ENCODE results near the gene TOM1.

Gene TOM1

DNA sequence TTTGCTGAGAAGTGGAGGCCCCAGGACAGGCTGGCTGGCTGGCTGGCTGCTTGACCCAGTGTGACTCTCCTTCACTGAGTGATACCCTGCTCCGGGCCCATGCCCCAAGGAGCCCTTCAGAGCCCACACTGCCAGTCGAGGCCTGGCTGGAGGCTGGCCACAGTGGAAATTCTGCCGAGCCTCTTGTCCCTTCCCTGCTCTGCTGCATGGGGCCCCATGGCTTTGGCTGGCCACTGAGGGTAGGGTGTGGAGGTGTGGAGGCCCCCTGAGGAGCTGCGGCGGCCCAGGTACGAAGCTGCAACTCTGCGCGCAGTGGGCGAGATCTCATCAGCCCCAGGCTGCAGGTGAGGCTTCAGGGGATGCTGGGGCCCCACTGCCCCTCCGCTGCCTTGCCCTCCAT, 47.8 kb downstream of the TOM1 start:
- no peak for DNase-seq

DNA sequence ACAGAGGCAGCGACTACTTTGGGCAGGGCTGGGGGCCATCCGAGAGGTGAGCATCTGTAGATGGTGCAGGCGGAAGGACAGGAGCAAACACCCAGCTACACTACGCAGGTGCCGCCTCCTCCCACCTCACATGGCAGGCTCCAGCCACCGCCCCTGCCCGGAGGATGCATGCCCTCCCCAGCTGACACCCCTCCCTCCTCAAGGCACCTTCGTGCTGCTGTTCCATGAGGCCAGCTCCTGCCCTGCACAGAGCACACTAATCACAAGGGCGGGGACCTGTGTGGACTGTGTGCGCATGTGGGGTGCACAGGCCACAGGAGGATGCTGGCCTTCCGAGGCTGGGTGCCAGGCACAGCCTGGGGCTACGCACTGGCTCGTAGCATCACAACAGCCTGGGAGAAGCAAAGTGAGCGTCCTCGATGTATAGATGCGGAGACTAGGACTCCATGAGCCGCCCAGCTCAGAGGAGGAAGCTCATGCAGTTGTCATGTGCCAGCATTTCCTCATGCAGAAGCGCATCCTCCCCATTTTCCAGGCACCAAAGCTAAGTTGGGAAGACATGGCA, 48.4 kb downstream of the TOM1 start:
- no peak for DNase-seq

DNA sequence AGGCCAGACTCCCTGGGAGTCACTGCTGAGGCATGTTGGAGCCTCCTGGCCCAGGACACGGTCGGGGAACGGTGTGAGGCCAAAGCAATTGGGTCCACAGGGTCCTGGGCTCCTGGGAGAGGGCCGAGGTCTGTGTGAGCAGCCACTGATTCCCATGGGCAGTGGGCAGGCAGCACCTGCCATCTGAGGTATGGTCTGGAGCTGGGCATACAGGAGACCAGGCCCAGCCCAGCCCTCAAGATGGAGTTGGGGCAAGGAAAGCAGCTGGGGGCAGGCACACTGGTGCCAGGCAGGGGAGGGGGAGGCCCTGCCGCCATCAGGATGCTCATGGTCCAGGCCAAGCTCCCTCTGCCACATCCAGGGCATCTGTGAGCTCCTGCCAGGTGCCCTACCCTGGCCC, 49.0 kb downstream of the TOM1 start:
- DNase-seq: no peak

DNA sequence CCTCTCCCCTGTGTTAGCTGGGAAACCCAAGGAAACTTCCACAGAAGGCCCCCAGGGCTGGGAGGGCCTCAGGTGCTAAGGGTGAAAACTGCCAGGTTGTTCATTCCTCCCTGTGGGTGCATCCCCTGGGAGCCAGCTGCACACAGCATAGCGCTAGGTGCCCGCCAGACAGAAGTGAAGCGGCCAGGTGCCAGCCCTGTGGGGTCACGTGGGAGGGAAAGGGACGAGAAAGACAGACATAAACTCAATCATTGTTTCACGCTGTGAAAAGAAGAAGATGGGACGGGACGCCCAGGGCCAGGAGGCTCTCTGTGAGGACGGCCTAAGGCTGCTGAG, 49.6 kb downstream of the TOM1 start:
- no peak for DNase-seq

DNA sequence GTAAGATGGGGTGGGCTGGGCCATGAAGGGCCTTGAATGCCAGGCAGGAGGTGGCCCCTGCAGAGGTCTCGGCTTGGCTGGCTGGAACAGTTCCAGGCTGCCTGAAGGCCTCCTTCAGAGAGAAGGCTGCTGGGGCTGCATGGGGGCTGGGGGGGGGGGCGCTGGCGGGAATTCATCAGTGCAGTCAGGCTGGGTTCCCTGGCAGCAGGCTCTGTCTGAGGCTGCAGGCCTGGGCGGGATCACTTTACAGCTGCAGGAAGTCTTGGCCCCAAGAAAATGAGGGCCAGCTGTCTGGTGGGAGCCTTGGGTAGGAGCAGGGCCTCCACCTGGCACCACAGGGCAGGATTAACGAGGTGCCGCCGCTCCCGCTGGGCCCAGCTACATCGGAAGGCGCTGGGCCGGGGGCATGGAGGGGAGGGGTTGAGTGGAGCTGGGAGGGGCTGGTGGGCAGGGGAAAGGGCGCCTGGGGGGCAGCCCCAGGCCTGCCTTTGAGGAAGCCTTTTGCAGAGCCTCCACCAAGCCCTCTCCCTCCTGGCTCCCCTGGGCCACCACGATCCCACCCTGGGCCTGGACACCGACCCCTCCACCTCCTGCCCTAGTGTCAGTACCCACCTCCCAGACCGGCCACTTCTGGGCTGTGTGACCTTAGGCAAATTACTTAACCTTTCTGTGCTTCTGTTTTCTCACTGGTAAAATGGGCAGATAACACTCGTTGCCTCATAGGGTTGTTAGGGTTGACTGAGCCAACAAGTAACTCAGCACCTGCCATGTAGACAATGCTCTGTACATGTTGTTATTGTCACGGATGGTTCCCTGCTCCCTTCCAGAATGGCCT, 50.2 kb downstream of the TOM1 start:
- DNase-seq: no peak

DNA sequence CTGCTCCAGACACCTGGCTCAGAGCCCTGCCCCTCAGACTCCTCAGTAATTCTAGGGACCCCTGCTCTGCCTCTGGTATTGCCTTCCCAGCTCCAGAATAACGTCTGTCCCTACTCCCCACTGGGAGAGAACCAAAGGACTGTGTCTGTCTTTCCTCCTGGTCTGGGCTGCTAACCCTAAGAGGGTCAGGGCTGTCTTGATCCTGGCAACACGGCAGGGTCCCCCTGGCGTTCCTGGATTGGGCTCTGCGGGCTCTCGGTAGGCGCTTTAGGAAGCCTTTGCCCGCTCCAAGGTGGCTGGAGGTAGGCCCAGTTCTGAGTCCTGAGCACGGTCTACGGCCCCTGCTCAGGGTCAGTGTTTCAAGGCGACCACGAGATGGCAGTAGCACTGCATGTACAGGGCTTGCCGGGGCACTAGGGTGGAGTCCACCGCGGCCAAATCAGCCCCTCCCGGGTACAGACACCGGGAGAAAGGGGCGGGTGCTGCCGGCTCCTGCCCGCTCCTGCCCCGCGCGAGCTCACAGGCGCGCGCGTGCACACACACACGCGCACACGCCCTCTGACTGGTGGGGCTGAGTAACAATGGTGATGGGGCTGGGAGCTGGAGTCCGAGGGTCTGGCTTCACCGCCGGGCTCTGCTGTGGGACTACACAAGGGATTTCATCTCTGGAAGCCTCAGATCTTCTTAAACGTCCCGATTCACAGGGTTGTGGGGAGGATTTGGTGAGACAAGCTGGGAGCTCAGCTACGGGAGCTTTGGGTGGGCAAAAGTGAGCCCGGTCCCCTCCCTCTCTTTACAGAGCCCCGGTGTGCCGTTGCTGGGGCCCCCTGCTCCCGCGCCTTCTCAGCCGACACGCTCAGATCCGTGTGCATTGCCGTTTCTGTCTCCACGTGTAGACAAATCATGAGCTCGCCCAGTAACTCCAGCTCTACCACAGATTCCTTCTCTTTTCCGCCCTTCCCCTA, 51.1 kb downstream of the TOM1 start:
- peak; percentile 90 for DNase-seq

DNA sequence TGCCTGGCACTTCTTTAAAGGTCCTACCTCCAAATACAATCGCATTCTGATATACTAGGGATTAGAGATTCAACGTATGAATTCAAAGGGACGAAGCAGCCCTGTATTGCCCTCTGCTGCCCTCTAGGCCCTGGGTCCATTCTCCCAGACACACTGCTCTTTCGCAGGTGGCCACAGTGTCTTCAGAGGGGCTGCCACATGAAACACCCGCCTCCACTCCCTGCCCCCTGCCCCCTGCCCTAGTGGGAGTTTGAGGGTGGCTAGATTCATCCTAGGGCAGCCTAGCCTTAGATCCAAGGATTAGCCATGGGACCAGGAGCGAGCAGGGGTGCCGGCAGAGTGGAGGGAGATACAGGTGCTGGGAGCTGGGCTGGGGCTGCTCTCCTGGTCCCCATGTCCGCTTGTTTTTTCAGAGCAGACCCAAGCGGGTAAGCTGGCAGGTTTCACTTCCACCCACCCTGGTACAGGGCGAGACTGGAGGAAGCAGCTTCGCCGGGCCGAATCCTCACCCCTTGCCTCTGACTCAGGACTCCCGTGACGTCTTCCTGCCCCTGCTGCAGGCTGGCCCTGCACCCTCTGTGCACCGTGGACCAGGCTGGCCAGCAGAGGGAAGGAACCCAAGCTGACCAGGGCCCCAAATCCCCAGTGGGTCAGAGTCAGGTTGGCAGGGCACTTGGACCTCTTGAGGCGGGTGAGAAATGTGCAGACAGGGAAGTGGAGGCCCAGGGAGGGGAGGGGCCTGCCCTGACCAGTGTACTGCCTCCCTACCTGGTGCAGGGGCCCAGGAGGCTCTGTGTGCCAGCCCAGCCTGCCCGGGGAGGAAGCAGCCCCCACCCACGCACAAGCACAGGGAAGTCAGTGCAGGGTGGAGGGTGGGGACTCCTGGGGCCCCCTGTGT, 52.8 kb downstream of the TOM1 start:
- DNase-seq: no peak

DNA sequence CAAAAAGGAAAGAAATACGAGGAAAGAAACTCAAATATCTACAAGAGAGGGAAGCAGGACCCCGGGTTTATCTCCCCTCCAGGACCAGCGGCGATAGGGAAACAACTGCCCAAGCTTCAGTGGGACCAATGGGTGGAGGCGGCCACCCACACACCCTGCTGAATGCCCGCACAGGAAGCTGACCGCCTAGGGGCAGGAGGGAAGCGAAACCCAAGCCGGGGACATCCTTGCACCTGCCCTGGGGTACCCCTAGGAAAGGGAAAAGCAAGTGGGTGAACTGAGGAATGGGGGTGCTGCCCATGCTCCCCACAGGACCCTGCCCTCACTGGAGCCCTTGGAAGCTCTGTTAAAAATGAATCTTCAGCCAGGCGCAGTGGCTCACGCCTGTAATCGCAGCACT, 53.6 kb downstream of the TOM1 start:
- no peak for DNase-seq

DNA sequence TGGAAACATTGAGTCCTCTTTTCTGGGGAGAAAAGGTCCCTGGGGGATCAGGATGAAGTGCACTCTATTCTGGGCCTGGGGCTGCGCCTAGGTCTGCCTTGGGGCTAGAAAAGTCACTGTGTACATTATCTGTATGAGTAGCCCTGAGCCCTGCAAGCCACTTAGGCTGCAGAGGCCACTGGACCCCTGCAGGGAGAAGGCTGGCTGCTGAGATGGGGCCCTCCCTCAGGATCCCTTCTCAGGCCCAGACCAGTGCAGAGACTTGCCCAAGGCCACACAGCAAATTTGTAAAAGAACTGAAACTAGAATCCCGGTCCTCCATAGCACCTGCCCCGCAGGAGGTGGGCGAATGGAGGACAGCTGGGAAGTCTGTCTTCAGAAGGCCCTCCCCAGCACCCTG, 54.4 kb downstream of the TOM1 start:
- DNase-seq: no peak

DNA sequence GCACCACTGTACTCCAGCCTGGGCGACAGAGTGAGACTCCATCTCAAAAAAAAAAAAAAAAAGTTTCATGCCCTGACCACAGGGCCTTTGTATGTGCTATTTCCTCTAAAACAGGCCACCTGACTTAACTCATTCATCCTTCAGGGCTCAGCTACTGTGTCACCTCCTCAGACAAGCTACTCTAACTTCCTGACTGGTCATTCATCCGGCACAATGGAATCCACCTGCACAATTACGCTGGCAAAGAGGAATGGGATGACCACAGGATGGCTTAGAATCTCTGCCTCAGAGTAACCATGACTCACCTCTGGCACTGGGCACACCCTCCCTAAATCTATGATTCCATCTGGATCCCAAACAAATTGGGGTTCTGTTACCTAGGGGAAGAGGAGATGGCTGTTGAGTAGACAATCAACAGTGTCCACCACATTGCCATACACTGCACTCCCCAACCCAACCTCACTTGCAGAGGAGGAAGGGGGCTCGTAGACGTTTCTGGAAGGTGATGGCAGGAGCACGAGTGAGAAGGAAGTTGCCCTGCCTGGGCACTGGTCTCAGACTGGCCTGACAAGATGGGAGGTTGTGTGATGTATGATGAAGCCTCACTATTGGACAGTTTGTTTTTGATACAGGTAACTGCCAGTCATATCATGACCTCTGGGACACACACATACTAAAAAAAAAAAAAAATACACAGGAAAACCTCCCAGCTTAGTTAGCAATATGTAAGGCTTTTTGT, 58.4 kb downstream of the TOM1 start:
- peak; percentile 51 for DNase-seq

DNA sequence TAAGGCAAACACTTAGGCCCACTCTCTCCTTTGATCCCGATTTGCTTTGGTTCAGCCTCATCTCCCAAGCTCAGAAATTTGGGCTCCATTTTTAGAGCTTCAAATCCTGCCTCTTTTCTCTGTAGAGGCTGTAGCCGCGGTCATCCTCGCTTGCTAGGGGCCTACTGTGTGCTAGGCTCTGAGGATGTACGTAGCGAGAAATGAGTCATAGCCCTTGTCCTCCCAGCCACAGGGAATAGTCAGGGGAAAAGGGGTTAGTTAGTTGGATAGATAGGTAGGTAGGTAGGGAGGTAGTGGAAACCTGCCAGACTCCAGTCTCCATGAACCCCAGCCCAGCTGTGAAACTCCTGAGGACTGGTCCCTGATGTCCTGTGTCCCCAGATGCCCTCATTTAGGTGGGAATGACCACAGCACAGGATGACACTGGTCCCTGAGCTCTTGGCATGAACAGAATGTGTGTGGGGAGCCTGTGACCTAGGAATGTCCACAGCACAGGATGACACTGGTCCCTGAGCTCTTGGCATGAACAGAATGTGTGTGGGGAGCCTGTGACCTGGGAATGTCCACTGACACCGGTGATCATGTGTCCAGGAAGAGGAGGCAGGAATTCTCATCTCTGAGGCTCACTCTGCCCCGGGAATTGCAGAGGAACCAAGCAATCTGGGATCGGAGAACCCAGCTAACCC, 59.8 kb downstream of the TOM1 start:
- DNase-seq: peak; percentile 22

DNA sequence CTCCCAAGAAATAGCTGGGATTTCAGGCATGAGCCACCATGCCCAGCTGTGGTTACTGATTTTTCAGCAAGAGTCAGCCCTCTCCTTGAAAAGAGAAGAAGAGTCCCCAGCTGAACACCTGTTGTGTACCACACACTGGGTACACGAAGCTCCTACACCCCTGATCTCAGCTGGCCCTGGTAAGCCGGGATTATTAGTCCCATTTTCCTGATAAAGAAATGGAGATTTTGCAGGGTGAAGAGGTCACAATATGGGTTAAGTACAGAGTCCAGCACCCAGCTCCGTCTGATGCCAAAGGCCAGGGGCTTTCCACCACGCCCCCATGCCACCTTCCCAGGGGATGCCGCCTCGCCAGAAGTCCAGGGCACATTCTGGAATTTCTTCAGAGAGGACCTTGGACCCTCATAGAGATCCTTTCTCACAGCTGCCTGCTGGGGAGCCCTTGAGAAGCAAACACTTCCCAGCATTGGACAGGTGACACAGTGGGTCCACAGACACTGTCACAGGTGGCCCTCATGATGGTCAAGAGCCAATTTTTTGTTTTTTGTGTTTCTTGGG, 61.4 kb downstream of the TOM1 start:
- DNase-seq: no peak

DNA sequence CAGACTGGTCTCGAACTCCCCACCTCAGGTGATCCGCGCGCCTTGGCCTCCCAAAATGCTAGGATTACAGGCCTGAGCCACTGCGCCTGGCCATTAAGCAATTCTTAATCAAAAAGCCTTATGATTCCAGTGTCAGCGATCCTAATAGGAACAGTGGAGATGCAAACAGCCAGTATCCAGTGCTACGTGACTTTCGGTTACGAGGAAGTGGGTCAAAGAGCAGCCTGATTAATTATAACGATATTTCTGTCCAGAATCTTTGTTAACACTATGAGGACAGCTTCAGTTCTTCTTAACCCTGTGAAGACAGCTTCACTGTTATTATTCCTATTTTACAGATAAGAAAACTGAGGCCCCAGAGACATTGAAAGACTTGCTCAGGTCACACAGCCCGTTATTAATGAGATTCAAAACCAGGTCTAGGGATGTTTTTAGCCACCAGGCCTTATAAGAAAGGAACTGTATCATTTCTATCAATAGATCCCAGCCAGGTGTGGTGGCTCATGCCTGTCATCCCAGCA, 63.9 kb downstream of the TOM1 start:
- DNase-seq: no peak

DNA sequence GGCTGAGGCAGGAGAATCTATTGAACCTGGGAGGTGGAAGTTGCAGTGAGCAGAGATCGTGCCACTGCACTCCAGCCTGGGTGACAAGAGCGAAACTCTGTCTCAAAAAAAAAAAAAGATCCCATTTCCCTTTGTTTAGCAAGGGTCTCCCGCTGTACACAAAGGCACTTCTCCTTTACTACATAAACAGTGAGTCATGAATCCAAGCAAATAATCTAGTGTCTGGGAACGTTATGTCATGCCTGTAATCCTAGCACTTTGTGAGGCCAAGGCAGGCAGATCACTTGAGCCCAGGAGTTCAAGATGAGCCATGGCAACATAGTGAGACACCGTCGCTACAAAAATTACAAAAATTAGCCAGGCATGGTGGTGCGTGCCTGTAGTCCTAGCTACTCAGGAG, 64.5 kb downstream of the TOM1 start:
- DNase-seq: peak; percentile 83

DNA sequence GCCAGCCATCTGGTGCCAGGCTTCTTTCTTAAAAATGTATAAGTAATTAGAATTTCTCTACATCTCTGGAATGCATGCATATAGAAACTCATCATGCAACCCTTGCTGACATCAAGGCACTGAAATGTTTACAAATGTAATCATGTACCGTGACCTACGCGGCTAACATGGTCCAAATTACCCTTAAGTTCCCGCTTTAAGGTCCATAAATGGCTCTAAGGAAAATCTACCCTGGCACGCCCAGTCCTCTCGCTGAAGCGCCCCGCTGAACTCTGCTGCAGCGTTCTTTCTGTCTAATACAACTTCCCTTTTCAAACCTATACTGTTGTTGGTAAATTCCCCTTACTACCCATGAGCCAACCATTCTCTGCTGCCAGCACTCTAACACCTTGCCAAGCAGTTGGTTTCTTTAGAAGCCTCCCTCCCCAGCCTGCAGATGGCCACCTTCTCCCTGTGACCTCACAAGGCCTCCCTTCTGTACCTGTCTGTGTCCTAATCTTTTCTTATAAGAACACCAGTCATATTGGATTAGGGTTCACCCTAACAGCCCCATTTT, 67.7 kb downstream of the TOM1 start:
- no peak for DNase-seq

DNA sequence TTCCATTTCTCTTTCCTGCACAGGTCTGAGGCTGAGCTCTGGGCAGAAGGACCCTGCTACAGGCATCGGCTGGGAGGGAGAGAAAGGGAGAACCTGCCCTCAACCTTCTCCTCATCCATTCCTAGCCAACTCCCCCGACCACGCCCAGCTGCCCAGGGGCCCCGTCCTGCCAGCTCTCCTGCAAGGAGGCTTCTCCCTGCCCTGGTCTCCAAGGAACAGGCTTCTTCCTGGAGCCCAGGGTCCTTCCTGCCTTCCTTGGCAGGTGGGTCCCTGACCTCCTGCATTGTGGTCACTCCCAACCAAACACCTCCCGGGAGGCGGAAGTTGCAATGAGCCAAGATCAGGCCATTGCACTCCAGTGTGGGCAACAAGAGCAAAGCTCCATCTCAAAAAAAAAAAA, 68.7 kb downstream of the TOM1 start:
- no peak for DNase-seq

DNA sequence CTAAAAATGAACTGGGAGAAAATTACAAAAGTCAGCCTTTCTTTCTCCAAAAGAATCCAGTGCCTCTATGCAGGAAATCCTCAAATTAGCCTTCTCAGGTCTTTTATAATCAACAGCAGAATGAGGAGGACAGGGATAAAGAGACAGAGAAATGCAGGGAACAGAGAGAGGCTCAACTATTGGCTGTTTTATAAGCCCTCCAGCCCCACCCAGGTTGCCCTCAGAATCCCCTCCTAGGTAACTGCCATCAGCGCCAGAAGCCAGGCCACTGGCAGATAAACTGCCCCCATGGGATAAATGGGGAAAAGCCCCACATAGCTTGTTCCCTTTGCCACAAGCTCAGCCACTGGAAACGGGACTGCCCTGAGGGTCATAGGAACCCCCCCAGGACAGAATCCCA, 70.3 kb downstream of the TOM1 start:
- DNase-seq: no peak

DNA sequence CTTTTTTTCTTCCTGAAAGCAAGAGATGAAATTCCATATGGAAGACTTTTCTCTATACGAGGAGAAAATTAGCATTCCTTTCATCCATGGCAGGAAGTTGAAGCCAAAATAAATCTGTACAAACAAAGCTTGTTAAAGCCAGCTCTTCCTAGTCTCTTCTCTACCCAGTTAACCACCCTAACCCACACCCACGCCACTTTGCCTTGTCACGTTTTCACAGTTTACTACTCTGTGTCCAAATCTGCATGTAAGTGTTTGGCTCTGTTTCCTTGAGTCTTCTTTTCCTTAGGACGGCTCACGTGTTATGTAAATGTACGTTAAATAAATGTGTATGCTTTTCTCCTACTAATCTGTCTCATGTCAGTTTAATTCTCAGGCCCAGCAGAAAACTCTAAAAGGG, 74.1 kb downstream of the TOM1 start:
- no peak for DNase-seq

DNA sequence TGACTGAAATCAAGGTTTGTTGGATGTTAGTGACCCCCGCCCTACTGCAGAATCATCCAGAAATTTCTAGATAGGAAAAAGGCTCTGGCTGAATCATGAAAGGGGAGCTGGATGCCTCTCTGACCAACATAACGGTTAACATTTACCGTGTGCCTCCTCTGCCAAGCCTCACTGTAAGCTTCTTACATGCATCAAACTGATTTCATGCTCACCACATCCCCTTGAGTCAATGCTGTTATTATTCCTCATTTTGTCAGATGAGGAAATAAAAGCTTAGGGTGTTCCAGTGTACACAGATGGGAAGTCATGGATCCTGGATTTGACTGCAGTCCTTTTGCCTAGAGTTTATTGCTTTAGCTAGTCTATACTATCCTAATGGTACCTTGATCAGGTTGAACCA, 75.3 kb downstream of the TOM1 start:
- DNase-seq: no peak

DNA sequence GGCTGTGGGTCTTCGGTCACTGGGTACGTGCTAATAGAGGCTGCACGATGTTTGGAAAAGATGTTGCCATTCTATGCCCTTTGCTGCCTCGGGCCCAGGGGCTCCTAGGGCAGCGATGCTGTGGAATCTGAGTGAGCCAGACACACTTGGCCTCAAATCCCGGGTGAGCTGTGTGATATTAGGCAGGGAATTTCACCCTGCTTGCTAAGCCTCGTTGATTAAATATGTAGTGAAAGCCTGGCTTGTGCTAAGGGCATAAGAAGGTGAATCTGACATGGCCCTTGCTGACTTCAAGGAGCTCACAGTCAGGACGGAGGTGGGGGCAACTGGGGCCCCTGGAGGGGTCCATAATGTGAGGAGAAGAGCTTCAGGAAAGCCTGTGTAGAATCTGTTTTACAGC, 75.8 kb downstream of the TOM1 start:
- no peak for DNase-seq

All from fibroblast of skin of back (primary cell).